ENCODE data around the gene FRMD6. TPM values are rescaled to one million over a fixed set of nuclear protein-coding genes. Genes with fewer than 3 reads are reported as not detected.
"Not testable (repeated sequence)": the region's sequence is repeated elsewhere in the genome, so short reads cannot be mapped to it uniquely, and the experiment has no call there.

Gene FRMD6
- total and polyA plus RNA-seq, 4 donors = 3.2 to 27.2 (median 8.6) TPM

DNA sequence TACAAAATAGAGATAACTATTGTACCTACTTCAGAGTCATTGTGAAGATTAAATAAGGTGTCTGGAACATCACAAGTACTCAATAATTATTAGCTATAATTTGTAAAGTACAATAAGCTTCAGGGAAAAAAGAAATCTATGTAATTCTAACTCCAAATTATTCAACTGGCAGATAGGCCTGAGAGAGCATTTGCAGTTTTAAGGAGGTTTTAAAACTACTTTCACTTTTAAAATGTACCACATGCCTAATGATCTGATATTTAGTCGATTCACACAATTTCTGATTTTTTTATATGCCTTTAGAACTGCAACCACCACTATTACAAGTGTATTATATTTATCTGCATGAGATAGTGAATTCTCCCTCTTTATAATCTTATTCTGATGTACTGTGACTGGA lies 24.9 kb upstream of the FRMD6 start:
- Histone ChIP-seq H3K4me1 (ENCODE audit: control insufficient read depth in 5 of 5, insufficient read depth in 5 of 5, low read length in 5 of 5) (no peaks in the 10 kb centered on the region), H3K9me3 (ENCODE audit: control insufficient read depth in 4 of 4, insufficient read depth in 3 of 4, low read length in 3 of 4) (no peaks in the 10 kb centered on the region), H3K36me3 (ENCODE audit: control insufficient read depth in 4 of 4, insufficient read depth in 4 of 4, low read length in 4 of 4) (no peaks in the 10 kb centered on the region), H3K27ac (ENCODE audit: low read depth in 1 of 2, low read length in 1 of 2) (no peak overlapping the region), H3K4me3 (no peak overlapping the region), H3K27me3 (ENCODE audit: control insufficient read depth in 3 of 3, insufficient read depth in 3 of 3, low read length in 2 of 3) (no peaks in the 10 kb centered on the region), H3K9ac (ENCODE audit: insufficient read depth in 1 of 2, low read length in 2 of 2) (no peak overlapping the region)
- 39 to 40% methylated on average over 1 of the region's 1 CpG for WGBS, 2 donors
- no peak for DNase-seq
- no peak for ATAC-seq (ENCODE audit: insufficient read depth, low FRiP score)
- TF ChIP-seq, protein P1, sequence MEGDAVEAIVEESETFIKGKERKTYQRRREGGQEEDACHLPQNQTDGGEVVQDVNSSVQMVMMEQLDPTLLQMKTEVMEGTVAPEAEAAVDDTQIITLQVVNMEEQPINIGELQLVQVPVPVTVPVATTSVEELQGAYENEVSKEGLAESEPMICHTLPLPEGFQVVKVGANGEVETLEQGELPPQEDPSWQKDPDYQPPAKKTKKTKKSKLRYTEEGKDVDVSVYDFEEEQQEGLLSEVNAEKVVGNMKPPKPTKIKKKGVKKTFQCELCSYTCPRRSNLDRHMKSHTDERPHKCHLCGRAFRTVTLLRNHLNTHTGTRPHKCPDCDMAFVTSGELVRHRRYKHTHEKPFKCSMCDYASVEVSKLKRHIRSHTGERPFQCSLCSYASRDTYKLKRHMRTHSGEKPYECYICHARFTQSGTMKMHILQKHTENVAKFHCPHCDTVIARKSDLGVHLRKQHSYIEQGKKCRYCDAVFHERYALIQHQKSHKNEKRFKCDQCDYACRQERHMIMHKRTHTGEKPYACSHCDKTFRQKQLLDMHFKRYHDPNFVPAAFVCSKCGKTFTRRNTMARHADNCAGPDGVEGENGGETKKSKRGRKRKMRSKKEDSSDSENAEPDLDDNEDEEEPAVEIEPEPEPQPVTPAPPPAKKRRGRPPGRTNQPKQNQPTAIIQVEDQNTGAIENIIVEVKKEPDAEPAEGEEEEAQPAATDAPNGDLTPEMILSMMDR (IDR thresholded peaks at IDR 0.05; ENCODE audit: control extremely low read depth, extremely low read depth) = no peak

DNA sequence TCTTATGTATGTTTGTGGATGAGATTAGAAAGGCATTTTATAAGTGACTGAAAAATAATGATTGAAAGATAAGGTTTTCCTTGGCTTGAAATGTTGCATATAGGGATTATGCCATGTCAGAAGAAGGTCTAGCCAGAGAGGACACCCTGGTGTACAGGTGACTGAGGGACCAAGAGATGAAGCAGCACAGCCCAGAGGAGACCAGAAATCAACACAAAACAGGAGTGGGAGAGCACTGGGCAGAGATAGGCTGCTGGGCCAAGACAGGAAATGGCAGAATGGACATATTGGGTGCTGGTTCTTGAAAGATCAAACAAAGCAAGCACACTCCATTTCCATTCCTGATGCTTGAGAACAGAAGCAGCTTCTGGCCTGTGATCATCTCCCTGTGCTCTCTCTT lies 24.4 kb upstream of the FRMD6 start:
- Histone ChIP-seq H3K27me3 (ENCODE audit: control insufficient read depth in 3 of 3, insufficient read depth in 3 of 3, low read length in 2 of 3) (no peaks in the 10 kb centered on the region), H3K9ac (ENCODE audit: insufficient read depth in 1 of 2, low read length in 2 of 2) (no peak overlapping the region), H3K9me3 (ENCODE audit: control insufficient read depth in 4 of 4, insufficient read depth in 3 of 4, low read length in 3 of 4) (no peaks in the 10 kb centered on the region), H3K36me3 (ENCODE audit: control insufficient read depth in 4 of 4, insufficient read depth in 4 of 4, low read length in 4 of 4) (no peaks in the 10 kb centered on the region), H3K4me3 (no peak overlapping the region), H3K27ac (ENCODE audit: low read depth in 1 of 2, low read length in 1 of 2) (no peak overlapping the region), H3K4me1 (ENCODE audit: control insufficient read depth in 5 of 5, insufficient read depth in 5 of 5, low read length in 5 of 5) (no peaks in the 10 kb centered on the region)
- TF ChIP-seq, protein P1 (IDR thresholded peaks at IDR 0.05; ENCODE audit: control extremely low read depth, extremely low read depth) = no peak
- ATAC-seq (ENCODE audit: insufficient read depth, low FRiP score) = no peak
- DNase-seq = no peak

DNA sequence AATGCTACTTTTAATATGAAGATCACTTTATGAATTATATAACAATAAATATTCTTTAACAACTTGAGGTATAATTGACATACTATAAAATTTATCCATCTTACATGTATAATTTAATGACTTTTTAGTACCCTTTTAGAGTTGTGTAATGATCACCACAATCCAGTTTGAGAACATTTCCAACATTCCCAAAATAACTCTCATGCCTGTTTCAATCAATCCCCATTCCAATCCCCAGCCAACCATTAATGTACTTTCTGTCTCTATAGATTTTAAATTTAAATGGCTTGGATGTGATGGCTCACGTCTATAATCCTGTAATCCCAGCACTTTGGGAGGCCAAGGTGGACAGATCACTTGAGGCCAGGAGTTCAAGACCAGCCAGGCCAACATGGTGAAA lies 23.5 kb upstream of the FRMD6 start:
- H3K4me3 ChIP-seq = no peak overlapping the region
- H3K9me3 ChIP-seq (ENCODE audit: control insufficient read depth in 4 of 4, insufficient read depth in 3 of 4, low read length in 3 of 4) = no peaks in the 10 kb centered on the region
- H3K9ac ChIP-seq (ENCODE audit: insufficient read depth in 1 of 2, low read length in 2 of 2) = no peak overlapping the region
- ATAC-seq (ENCODE audit: insufficient read depth, low FRiP score) (no peak), DNase-seq (no peak)
- WGBS, 2 donors = 84 to 90% methylated on average over 1 of the region's 1 CpG
- no peaks in the 10 kb centered on the region for H3K27me3 ChIP-seq (ENCODE audit: control insufficient read depth in 3 of 3, insufficient read depth in 3 of 3, low read length in 2 of 3)
- no peaks in the 10 kb centered on the region for H3K36me3 ChIP-seq (ENCODE audit: control insufficient read depth in 4 of 4, insufficient read depth in 4 of 4, low read length in 4 of 4)
- no peaks in the 10 kb centered on the region for H3K4me1 ChIP-seq (ENCODE audit: control insufficient read depth in 5 of 5, insufficient read depth in 5 of 5, low read length in 5 of 5)
- TF ChIP-seq, protein P1 (IDR thresholded peaks at IDR 0.05; ENCODE audit: control extremely low read depth, extremely low read depth) = no peak
- H3K27ac ChIP-seq (ENCODE audit: low read depth in 1 of 2, low read length in 1 of 2) = no peak overlapping the region

DNA sequence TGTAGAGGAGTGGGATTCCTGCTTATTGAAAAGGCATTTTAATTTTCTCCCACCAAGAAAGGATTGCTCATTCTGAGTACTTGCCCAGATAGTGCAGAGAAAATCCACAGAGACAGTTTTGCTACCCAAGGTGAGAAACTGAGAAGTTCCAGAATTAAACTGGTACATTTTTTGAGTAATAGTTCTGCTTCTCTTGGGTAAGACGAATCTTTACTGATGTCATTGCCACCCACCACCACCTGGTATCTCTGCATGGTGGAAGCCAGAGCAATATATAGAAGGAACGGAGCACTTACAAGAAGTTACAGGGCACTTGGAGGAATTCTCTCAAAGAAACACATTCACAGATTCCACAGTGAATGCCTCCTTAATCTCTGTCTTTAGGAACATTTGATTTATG lies 20.7 kb upstream of the FRMD6 start:
- H3K27me3 ChIP-seq (ENCODE audit: control insufficient read depth in 3 of 3, insufficient read depth in 3 of 3, low read length in 2 of 3) = no peaks in the 10 kb centered on the region
- no peak overlapping the region for H3K9ac ChIP-seq (ENCODE audit: insufficient read depth in 1 of 2, low read length in 2 of 2)
- no peak overlapping the region for H3K27ac ChIP-seq (ENCODE audit: low read depth in 1 of 2, low read length in 1 of 2)
- DNase-seq = no peak
- no peaks in the 10 kb centered on the region for H3K36me3 ChIP-seq (ENCODE audit: control insufficient read depth in 4 of 4, insufficient read depth in 4 of 4, low read length in 4 of 4)
- no peak for ATAC-seq (ENCODE audit: insufficient read depth, low FRiP score)
- H3K4me1 ChIP-seq (ENCODE audit: control insufficient read depth in 5 of 5, insufficient read depth in 5 of 5, low read length in 5 of 5) = no peaks in the 10 kb centered on the region
- H3K9me3 ChIP-seq (ENCODE audit: control insufficient read depth in 4 of 4, insufficient read depth in 3 of 4, low read length in 3 of 4) = no peaks in the 10 kb centered on the region
- H3K4me3 ChIP-seq = no peak overlapping the region
- TF ChIP-seq, protein P1 (IDR thresholded peaks at IDR 0.05; ENCODE audit: control extremely low read depth, extremely low read depth) = no peak
- 79 to 82% methylated on average over 2 of the region's 2 CpGs for WGBS, 2 donors

DNA sequence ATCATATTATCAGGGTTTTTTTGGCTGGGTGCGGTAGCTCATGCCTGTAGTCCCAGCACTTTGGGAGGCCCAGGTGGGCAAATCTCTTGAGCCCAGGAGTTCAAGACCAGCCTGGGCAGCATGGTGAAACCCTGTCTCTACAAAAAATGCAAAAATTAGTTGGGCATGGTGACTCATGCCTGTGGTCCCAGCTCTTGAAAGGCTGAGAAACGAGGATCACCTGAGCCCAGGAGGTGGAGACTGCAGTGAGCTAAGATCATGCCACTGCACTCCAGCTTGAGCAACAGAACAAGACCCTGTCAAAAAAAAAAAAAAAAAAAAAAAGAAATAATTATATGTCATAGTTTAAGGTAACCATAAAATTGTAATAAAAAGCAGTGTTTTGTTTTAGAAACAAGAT lies 18.4 kb upstream of the FRMD6 start:
- not testable (repeated sequence) for H3K36me3 ChIP-seq (ENCODE audit: control insufficient read depth in 4 of 4, insufficient read depth in 4 of 4, low read length in 4 of 4)

More for the DNA sequence above, 18.4 kb upstream of the FRMD6 start:
- not testable (repeated sequence) for ATAC-seq (ENCODE audit: insufficient read depth, low FRiP score); H3K9ac ChIP-seq (ENCODE audit: insufficient read depth in 1 of 2, low read length in 2 of 2); H3K4me1 ChIP-seq (ENCODE audit: control insufficient read depth in 5 of 5, insufficient read depth in 5 of 5, low read length in 5 of 5); H3K4me3 ChIP-seq; H3K9me3 ChIP-seq (ENCODE audit: control insufficient read depth in 4 of 4, insufficient read depth in 3 of 4, low read length in 3 of 4); H3K27ac ChIP-seq (ENCODE audit: low read depth in 1 of 2, low read length in 1 of 2); DNase-seq; H3K27me3 ChIP-seq (ENCODE audit: control insufficient read depth in 3 of 3, insufficient read depth in 3 of 3, low read length in 2 of 3)
- 85 to 90% methylated on average over 2 of the region's 2 CpGs for WGBS, 2 donors
